K562 (cell line): Measurements from ENCODE around the gene CAPZA1. TPM values are rescaled to one million over a fixed set of nuclear protein-coding genes. Genes with fewer than 3 reads are reported as not detected.

Source experiments
- ARHGAP35 ChIP-seq: fragments of 450-650 bp; IDR thresholded peaks from 2 replicates; pipeline ENCODE4 v1.6.1; 2018; ENCODE audit not compliant: partially characterized antibody
- IFI16 ChIP-seq: fragments of 250-450 bp; sonication (Bioruptor Pico); IDR thresholded peaks from 2 replicates; pipeline ENCODE4 v2.1.2; 2022; ENCODE audit warnings: mild to moderate bottlenecking, inconsistent platforms
- KAT7 ChIP-seq: sonication (generic); formaldehyde crosslinking; IDR thresholded peaks from 2 replicates; pipeline ENCODE4 v1.8.0; 2022; ENCODE audit warnings: missing genetic modification reagents, mild to moderate bottlenecking, borderline replicate concordance
- KDM2B ChIP-seq: fragments of 250-450 bp; sonication (Bioruptor Pico); IDR thresholded peaks from 2 replicates; pipeline ENCODE4 v1.8.0; 2021; ENCODE audit warnings: mild to moderate bottlenecking, moderate library complexity
- MTA1 ChIP-seq: fragments of 450-650 bp; IDR thresholded peaks from 2 replicates; pipeline ENCODE4 v1.6.1; 2017; ENCODE audit warnings: borderline replicate concordance
- POLR2B ChIP-seq: fragments of 450-650 bp; IDR thresholded peaks from 2 replicates; pipeline ENCODE4 v1.6.1; 2018; ENCODE audit warnings: low read depth; ENCODE audit not compliant: partially characterized antibody
- PTTG1 ChIP-seq: fragments of 450-650 bp; IDR thresholded peaks from 2 replicates; pipeline ENCODE4 v1.6.1; 2016; ENCODE audit warnings: low read depth, mild to moderate bottlenecking, missing genetic modification characterization, missing compliant biosample characterization
- ZNF23 ChIP-seq: fragments of 250-450 bp; sonication (Bioruptor Pico); IDR thresholded peaks from 2 replicates; pipeline ENCODE4 v1.4.0; 2020; ENCODE audit warnings: mild to moderate bottlenecking
- ZNF354B ChIP-seq: fragments of 250-450 bp; sonication (Bioruptor Pico); IDR thresholded peaks from 2 replicates; pipeline ENCODE4 v1.4.0; 2020
- ZNF436 ChIP-seq: fragments of 250-450, 450-650 bp; sonication (Bioruptor Pico); formaldehyde crosslinking; IDR thresholded peaks from 2 replicates; pipeline ENCODE4 v1.7.0; 2020; ENCODE audit warnings: mild to moderate bottlenecking
- polyA plus RNA-seq, 8 experiments: library from polyadenylated mRNA; depleted of rRNA in 4 of 8; stranded (reverse) in 5 of 8; unstranded in 3 of 8; fragments of >200 nt; fragmentation: Nextera tagmentation in 2 of 8; fragmentation: Illumina TruSeq in 1 of 8; extraction: Ambion mirVana in 2 of 8; extraction: Trizol in 1 of 8; gene quantifications; 2 replicates each; pipeline versions ENCODE4 v1.2.1 to v1.2.3, GENCODE V29; 2011 to 2014; ENCODE audit warnings: inconsistent platforms in 1 of 8, missing spikeins in 1 of 8
- total RNA-seq, 7 experiments: library from RNA; depleted of rRNA in 6 of 7; stranded (reverse); fragments of >200 nt in 6 of 7; fragmentation: Illumina TruSeq in 2 of 7; extraction: Trizol in 2 of 7; gene quantifications; 2 replicates each; pipeline versions ENCODE4 v1.2.1 to v1.2.3, GENCODE V29; 2011 to 2021; ENCODE audit warnings: low replicate concordance in 1 of 7
- TF ChIP-seq, protein P1 (sequence below): fragments of 200-400 bp; formaldehyde crosslinking; IDR thresholded peaks from 2 replicates; pipeline ENCODE4 v1.6.1; 2017; ENCODE audit warnings: mild to moderate bottlenecking, low read depth, low read length, moderate library complexity
- TF ChIP-seq, protein P2 (sequence below): fragments of 250-450 bp; sonication (Bioruptor Pico); IDR thresholded peaks from 2 replicates; pipeline ENCODE4 v1.5.0; 2021; ENCODE audit warnings: mild to moderate bottlenecking, borderline replicate concordance
- TF ChIP-seq, protein P3 (sequence below): fragments of 450-650 bp; IDR thresholded peaks from 2 replicates; pipeline ENCODE4 v1.6.1; 2016; ENCODE audit warnings: borderline replicate concordance

The CAPZA1 gene
- total and polyA plus RNA-seq, 9 of the 15 experiments (the other 6 are each of a cell fraction or from before 2014, with no cell fraction given): 237 to 1,020 (median 306) TPM

DNA sequence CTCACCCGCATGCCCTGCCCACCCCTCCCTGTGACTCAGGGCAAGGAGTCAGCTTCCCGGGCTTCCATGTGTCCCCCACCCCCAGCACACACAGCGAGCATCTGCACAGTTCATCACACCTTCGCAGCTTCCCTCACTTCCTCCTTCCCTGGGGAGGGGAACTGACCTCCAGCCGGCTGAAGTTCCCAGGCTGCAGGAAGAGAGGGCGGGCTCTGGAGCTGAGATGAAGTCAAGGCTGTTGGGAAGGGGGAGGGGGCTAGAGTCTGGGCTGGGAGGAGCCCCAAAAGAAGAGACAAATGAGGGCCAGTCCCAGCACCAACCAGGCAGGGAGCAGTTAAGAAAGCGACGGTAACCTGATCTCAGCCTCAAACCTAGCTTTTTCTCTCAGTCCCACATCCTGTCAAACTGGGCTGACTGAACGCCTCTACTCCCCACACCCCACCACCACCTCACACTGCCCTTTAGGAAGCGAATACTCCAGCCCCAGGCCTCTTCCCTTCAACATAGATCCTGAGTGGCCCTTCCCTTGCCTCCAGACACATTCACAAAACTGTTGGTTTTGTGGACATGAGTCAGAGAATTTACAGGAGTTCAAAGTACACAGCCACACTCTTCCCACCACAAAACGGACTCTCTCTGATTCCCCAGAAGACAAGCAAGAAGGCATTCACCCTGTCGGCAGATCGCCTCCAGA is 85.4 kb downstream of the CAPZA1 start (continued):
- TF ChIP-seq, protein P1, sequence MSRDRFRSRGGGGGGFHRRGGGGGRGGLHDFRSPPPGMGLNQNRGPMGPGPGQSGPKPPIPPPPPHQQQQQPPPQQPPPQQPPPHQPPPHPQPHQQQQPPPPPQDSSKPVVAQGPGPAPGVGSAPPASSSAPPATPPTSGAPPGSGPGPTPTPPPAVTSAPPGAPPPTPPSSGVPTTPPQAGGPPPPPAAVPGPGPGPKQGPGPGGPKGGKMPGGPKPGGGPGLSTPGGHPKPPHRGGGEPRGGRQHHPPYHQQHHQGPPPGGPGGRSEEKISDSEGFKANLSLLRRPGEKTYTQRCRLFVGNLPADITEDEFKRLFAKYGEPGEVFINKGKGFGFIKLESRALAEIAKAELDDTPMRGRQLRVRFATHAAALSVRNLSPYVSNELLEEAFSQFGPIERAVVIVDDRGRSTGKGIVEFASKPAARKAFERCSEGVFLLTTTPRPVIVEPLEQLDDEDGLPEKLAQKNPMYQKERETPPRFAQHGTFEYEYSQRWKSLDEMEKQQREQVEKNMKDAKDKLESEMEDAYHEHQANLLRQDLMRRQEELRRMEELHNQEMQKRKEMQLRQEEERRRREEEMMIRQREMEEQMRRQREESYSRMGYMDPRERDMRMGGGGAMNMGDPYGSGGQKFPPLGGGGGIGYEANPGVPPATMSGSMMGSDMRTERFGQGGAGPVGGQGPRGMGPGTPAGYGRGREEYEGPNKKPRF: no peak
- TF ChIP-seq, protein P2, sequence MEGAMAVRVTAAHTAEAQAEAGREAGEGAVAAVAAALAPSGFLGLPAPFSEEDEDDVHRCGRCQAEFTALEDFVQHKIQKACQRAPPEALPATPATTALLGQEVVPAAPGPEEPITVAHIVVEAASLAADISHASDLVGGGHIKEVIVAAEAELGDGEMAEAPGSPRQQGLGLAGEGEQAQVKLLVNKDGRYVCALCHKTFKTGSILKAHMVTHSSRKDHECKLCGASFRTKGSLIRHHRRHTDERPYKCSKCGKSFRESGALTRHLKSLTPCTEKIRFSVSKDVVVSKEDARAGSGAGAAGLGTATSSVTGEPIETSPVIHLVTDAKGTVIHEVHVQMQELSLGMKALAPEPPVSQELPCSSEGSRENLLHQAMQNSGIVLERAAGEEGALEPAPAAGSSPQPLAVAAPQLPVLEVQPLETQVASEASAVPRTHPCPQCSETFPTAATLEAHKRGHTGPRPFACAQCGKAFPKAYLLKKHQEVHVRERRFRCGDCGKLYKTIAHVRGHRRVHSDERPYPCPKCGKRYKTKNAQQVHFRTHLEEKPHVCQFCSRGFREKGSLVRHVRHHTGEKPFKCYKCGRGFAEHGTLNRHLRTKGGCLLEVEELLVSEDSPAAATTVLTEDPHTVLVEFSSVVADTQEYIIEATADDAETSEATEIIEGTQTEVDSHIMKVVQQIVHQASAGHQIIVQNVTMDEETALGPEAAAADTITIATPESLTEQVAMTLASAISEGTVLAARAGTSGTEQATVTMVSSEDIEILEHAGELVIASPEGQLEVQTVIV (CRISPR knock-in tag): no peak
- no peak for TF ChIP-seq ZNF23
- TF ChIP-seq PTTG1 (tag): no peak
- no peak for TF ChIP-seq IFI16
- peak; percentile 45; the same call in 1 of the 2 replicates for TF ChIP-seq KAT7 (CRISPR knock-in tag)
- no peak for TF ChIP-seq ZNF354B (CRISPR knock-in tag)
- TF ChIP-seq ARHGAP35: no peak
- TF ChIP-seq ZNF436 (CRISPR knock-in tag): no peak
- peak; percentile 91 for TF ChIP-seq POLR2B
- TF ChIP-seq, protein P3, sequence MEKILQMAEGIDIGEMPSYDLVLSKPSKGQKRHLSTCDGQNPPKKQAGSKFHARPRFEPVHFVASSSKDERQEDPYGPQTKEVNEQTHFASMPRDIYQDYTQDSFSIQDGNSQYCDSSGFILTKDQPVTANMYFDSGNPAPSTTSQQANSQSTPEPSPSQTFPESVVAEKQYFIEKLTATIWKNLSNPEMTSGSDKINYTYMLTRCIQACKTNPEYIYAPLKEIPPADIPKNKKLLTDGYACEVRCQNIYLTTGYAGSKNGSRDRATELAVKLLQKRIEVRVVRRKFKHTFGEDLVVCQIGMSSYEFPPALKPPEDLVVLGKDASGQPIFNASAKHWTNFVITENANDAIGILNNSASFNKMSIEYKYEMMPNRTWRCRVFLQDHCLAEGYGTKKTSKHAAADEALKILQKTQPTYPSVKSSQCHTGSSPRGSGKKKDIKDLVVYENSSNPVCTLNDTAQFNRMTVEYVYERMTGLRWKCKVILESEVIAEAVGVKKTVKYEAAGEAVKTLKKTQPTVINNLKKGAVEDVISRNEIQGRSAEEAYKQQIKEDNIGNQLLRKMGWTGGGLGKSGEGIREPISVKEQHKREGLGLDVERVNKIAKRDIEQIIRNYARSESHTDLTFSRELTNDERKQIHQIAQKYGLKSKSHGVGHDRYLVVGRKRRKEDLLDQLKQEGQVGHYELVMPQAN: no peak
- TF ChIP-seq MTA1: peak; percentile 57; the same call in 1 of the 2 replicates
- TF ChIP-seq KDM2B (CRISPR knock-in tag): no peak
